Measurements from ENCODE around the gene NHLRC4.

The NHLRC4 gene
- total RNA-seq: 0 to 0.57 (median 0.37) reads per million in 18 experiments

GRCh38 chr16:566475-567372 lies at the start of gene NHLRC4:
TSS of gene NHLRC4 (plus strand) at chr16:567005. CDS start at chr16:568048, 1,043 bp downstream.
- peak; percentile 45 to 47 for DNase-seq

DNA sequence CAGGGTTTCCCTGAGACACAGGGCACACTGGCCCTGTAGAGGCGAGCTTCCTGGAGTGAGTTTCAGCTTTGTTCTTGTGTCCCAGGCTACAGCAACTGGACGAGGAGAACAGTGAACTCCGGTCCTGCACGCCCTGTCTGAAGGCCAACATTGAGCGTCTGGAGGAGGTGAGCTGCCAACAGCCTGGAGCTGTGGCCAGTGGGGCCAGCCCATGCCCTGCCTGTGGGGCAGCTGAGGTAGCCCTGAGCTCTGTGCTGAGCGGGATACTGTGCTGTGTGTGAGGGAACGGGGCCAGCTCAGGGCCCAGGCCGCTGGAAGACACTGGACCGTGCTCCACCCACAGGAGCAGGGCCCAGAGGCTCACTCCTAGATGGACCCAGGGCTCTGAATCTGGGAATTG lies 47.9 kb upstream of the NHLRC4 start:
- no peak for DNase-seq

- DNase-seq: no peak
These were observed 47.4 kb upstream of the NHLRC4 start for GRCh38 chr16:519425-519824.

- no peak for DNase-seq
These were observed 46.7 kb upstream of the NHLRC4 start for GRCh38 chr16:519841-520687.

GRCh38 chr16:520847-521246 lies 46.0 kb upstream of the NHLRC4 start:
- no peak for DNase-seq

DNA sequence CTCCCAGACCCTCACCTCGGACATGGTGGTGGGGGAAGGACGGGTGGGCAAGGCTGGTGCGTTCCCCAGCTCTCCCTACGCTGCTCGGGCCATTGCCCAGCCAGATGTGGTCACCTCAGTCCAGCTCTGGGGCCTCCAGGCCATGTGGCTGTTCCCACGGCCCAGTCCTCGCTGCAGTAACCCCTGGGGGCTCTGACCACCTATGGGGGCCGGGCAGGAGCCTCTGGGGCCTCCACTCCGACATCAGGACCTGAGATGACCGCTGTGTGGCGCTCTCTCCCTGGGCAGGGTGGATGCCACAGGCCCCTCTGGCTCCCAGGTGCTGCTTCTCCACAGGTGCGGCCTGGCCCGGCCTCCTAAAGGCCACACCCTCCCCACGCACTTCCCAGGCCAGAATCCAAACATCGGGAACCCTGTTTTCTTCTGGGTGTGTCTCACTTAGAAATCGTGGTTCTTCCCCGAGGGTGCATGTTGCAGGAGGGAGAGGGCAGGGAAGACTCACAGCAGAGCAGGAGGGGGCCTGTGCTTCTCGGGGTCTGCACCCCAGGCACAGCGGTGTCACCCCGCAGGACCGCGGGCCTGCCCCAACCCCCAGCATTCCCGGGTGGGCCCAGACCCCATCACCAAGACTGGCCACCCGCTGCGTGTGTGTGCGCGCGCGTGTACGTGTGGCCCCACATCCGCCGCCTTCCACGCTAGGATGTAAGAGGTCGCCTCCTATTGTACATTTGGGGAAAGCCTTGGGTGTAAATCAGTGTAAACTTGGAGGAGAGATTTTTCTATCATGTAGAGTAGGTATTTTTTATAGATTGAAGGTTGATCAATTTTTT lies 45.2 kb upstream of the NHLRC4 start:
- DNase-seq: no peak

DNA sequence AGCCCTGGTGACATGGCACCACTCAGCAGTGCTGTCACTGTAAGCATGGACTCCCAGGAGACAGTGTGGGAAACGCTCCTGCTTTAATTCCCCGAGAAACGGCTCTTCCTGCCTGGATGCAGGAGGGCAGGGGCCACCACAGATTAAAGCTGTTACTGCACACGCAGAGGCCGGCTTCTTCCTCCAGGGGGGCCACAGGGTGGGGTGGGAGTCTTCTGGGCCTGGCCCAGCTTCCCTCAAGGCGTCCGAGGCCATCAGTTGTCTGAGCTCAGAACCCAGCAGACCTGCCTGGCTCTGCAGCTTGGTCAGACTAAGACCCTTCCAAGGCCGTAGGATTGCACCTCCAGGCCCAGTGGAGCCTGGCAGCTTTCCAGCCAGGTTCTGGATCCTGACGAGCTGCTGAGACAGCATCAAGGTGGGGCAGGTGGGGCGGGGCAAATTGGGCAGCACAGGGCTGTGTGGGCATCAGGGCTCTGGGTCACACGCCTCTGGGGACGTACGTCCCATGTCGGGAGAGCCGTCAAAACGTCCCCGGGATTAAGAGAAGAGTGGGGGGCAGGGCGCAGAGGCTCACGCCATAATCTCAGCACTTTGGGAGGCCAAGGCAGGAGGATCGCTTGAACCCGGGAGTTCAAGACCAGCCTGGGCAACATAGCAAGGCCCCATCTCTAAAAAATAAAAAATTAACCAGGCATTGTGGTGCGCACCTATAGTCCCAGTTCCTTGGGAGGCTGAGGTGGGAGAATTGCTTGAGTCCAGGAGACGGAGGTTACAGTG lies 44.3 kb upstream of the NHLRC4 start:
- DNase-seq: no peak

GRCh38 chr16:523097-523741 lies 43.6 kb upstream of the NHLRC4 start:
- no peak for DNase-seq

DNA sequence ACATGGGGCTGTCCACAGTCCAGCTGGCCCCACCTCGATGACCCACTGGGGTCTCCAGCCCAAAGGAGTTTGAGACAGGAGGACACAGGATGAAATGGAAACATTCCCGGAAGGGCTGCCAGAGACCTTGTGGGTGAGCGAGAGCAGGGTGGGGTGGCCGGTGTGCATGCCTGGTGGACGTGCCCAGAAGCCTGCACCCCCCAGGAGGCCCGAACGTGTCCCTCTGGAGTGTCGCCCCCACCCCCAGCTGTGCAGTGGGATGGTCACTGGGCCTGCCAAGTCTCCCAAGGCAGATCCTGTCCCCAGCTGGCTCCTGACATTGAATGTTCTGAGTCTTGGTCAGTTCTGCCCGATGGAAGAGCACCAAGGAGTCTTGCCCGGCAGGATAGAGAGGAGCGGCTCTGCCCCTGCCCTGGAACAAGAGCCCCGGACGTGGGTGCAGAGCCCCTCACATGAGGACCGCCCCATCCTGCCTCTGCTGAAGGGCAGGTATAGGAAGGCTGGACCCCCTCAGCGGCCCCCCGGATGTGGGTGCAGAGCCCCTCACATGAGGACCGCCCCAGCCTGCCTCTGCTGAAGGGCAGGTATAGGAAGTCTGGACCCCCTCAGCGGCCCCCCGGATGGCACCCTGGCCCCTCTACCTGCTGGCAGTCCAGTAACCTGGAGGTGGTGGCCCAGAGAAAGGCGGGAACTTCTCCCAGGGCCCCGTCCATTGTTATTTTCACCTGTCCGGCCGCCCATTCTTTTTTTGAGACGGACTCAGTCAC lies 42.3 kb upstream of the NHLRC4 start:
- no peak for DNase-seq

GRCh38 chr16:525123-525519 lies 41.7 kb upstream of the NHLRC4 start:
- no peak for DNase-seq

DNA sequence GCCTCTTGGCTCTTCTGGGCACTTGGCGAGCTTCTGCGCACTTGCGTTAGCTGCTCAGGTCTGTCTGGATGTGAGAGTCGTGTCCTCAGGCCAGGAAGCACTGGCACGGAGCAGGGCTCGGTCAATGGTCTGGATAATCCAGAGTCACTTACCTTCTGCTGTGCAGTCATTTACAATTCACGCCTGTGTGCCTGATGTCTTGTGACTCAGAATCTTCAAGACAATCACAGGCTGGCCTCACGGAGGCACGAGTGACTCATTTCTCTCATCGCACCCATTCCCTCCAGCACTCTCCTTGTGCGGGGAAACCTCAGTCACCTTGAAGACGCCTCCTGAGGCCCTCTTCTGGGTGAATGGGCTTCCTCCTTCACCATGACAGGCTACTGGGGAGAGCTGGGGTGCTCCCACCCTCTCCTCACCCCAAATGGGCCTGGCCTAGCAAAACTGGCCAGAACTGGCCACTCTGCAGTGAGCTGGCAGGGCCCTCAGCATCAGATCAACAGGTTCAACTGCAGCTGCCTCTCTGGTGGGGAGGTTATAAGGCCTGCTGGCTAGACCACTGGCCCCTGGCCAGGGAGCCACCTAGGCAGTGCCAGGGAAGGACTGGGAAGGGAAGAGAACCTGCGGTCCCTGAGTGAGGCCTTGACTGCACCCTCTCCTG lies 41.2 kb upstream of the NHLRC4 start:
- DNase-seq: peak in 1 of 2 donors; percentile 24

DNA sequence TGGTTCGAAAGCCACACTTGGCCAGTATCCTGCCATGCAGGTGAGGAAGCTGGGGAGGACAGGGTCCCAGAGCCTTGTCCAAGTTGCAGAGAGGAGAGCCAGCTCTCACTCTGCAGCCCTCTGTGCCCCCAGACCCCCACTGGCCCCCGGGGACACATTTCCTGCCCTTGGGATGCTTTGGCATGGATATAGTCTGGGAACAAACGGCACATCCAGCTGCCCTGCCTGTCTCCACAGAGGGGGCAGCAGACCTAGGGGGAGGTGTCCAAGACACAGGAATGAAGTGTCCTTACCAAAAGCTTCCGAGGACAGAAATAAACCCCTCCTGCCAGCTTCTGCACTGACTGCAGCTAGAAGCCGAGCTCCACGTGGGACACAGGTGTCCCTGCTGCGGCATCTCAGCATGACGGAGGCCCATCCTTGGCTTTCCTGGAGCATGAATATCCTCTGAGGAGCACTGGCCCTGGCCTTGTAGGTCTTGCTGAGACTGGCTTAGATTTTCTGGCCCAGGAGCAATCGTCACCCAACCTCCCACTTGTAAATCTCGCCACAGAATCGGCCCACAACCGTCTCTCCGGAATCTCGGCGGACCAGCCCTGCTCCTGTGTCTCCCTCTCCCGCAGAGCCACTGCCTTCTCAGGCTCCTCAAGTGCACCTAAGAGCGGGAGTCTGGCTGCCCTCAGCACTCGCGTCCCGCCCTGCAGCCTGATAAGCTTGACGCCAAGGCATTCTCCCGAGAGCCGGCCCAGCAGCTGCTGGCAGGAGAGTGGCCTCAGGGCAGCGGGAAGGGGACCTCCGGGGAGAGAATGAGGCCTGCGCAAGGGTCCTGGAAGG lies 40.4 kb upstream of the NHLRC4 start:
- peak in 1 of 2 donors; percentile 13 for DNase-seq

GRCh38 chr16:527015-527903 lies 39.5 kb upstream of the NHLRC4 start, which contains the start of gene CAPN15:
TSS of gene CAPN15 (plus strand) at chr16:527712. CDS start at chr16:546839, 19,127 bp downstream.
- peak; percentile 82 to 88 for DNase-seq

DNA sequence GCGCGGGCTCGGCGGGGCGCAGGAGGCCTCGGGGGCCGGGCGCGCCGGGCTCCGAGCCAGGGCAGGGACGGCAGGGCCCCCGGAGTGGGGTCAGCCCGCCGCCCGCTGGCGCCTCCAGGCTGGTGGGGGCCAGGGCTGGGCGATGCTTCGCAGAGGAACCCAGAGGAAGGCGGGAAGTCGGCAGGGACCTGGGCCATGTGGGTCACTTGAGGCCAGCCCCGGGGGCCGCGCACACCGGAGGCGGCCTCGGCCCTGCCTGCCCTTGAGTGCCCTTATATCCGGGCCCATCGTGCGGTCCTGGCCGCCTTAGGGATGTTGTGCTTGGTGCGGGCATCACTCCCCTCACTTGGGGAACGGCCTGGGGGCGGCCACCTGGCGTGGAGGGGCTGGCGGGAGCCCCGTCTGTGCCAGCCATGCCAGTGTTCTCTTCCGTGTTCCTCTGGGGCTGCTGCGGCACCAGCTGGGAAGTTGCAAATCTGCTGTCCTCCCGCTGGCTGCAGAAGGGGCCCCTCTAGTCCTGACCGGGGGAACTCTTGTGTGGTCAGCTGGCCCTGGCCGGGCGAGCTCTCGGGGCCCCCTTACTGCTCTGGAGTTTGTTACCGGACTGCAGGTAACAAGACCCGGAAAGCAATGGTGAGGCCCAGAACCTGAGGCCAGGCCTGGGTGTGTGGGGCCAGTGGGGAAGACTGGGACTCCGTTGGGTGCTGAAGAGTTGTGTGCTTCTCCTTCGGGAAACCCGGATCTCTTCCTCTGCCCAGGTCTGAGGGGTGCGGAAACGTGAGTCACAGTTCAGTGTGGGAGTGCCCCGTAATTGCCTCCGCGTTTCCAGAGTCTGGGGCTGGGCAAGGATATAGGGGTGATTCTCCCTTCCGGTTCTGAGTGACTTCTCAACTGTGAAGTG lies 38.4 kb upstream of the NHLRC4 start:
- peak; percentile 79 to 81 for DNase-seq

GRCh38 chr16:529012-529575 lies 37.7 kb upstream of the NHLRC4 start:
- DNase-seq: no peak

Measured in inflammatory macrophage (primary cell).